H1 (cell line): ENCODE measurements around the gene UBASH3A. TPM values are rescaled to one million over a fixed set of nuclear protein-coding genes. Genes with fewer than 3 reads are reported as not detected.

Experiments used
- CTCF ChIA-PET: fragments of 300-600 bp; sonication (Branson Sonifier 250); formaldehyde crosslinking; loops from one replicate; lab custom pipeline; 2021; ENCODE audit not compliant: partially characterized antibody; lab: Charles Lee
- POLR2A ChIA-PET: fragments of 300-600 bp; sonication (Branson Sonifier 250); formaldehyde crosslinking; loops from one replicate; lab custom pipeline; 2021; ENCODE audit warnings: inconsistent platforms; ENCODE audit not compliant: partially characterized antibody; lab: Charles Lee
- DNase-seq, 2 experiments: peaks; one replicate each; pipeline versions ENCODE4 v3.0.0 to v3.0.0-alpha.2; 2010 to 2022; ENCODE audit warnings: low spot score in 2 of 2, low read depth in 1 of 2, mixed read lengths in 1 of 2
- FAIRE-seq: peaks from 2 replicates; lab custom pipeline; 2011; peaks lifted over from hg19 to GRCh38; lab: Jason Lieb, UNC
- H2AFZ ChIP-seq: 2 replicates; pipeline ENCODE4 v1.8.1; 2012; ENCODE audit warnings: low read length, inconsistent platforms
- H2AK5ac ChIP-seq: 2 replicates; pipeline ENCODE4 v1.6.1; 2013; ENCODE audit warnings: low read depth, low read length
- H2BK120ac ChIP-seq: replicated peaks from 2 replicates; pipeline ENCODE3; 2013; ENCODE audit warnings: low read depth, low read length, inconsistent platforms
- H2BK12ac ChIP-seq: 2 replicates; pipeline ENCODE4 v1.6.1; 2013; ENCODE audit warnings: low read depth, low read length
- H2BK15ac ChIP-seq: 2 replicates; pipeline ENCODE4 v1.6.1; 2013; ENCODE audit warnings: low read length
- H2BK20ac ChIP-seq: 2 replicates; pipeline ENCODE4 v1.6.1; 2013; ENCODE audit warnings: low read length
- H2BK5ac ChIP-seq: 2 replicates; pipeline ENCODE4 v1.6.1; 2013; ENCODE audit warnings: low read depth, low read length
- H3K14ac ChIP-seq: 2 replicates; pipeline ENCODE4 v1.6.1; 2013; ENCODE audit warnings: inconsistent platforms; ENCODE audit not compliant: insufficient read length
- H3K18ac ChIP-seq: 2 replicates; pipeline ENCODE4 v1.6.1; 2013; ENCODE audit warnings: low read length; ENCODE audit errors: extremely low read depth
- H3K23ac ChIP-seq: 2 replicates; pipeline ENCODE4 v1.6.1; 2013; ENCODE audit warnings: inconsistent platforms; ENCODE audit not compliant: insufficient read length
- H3K23me2 ChIP-seq: 2 replicates; pipeline ENCODE4 v1.6.1; 2013; ENCODE audit warnings: low read depth, low read length
- H3K27ac ChIP-seq: 2 replicates; pipeline ENCODE4 v1.6.1; 2011; ENCODE audit warnings: low read depth, low read length, inconsistent platforms
- H3K27me3 ChIP-seq, 4 experiments: replicated peaks in 1 of 4; 1 replicate in 1 of 4; 2 replicates in 3 of 4; pipeline versions ENCODE4 v1.6.1 to v1.8.1; 2011 to 2013; ENCODE audit warnings: low read length in 3 of 4, mild to moderate bottlenecking in 3 of 4, inconsistent platforms in 2 of 4, mixed read lengths in 2 of 4, moderate library complexity in 1 of 4; ENCODE audit not compliant: control insufficient read depth in 3 of 4, insufficient read depth in 3 of 4; ENCODE audit errors: extremely low read depth in 1 of 4
- H3K36me3 ChIP-seq, 4 experiments: 2 replicates each; pipeline versions ENCODE4 v1.6.1 to v1.8.1; 2011 to 2013; ENCODE audit warnings: mild to moderate bottlenecking in 4 of 4, low read length in 3 of 4, moderate library complexity in 2 of 4, control low read depth in 1 of 4, inconsistent platforms in 1 of 4; ENCODE audit not compliant: insufficient read depth in 4 of 4, control insufficient read depth in 2 of 4
- H3K4ac ChIP-seq: replicated peaks from 2 replicates; pipeline ENCODE3; 2013; ENCODE audit warnings: low read length, low read depth, mixed read lengths, inconsistent platforms; ENCODE audit not compliant: insufficient read length
- H3K4me1 ChIP-seq, 4 experiments: replicated peaks in 1 of 4; 1 replicate in 1 of 4; 2 replicates in 3 of 4; pipeline versions ENCODE4 v1.6.1 to v1.8.1; 2011 to 2013; ENCODE audit warnings: low read length in 3 of 4, inconsistent platforms in 2 of 4, mixed read lengths in 1 of 4; ENCODE audit not compliant: insufficient read depth in 4 of 4, control insufficient read depth in 3 of 4
- H3K4me2 ChIP-seq, 2 experiments: 2 replicates each; pipeline versions ENCODE4 v1.6.1 to v1.8.1; 2011 to 2013; ENCODE audit warnings: low read depth in 2 of 2, low read length in 2 of 2, control low read depth in 1 of 2, inconsistent platforms in 1 of 2, mild to moderate bottlenecking in 1 of 2; ENCODE audit not compliant: insufficient read depth in 1 of 2
- H3K4me3 ChIP-seq, 4 experiments: fragments of 200-600, 300-600 bp in 1 of 4; sonication (generic), shearing (Covaris generic), sonication (Bioruptor Twin) in 1 of 4; 2 replicates each; pipeline versions ENCODE4 v1.5.1 to v1.8.1; 2011 to 2016; ENCODE audit warnings: low read length in 4 of 4, low read depth in 3 of 4, control low read depth in 2 of 4, inconsistent platforms in 2 of 4, mild to moderate bottlenecking in 2 of 4, mixed read lengths in 1 of 4, moderate library complexity in 1 of 4; ENCODE audit not compliant: insufficient read depth in 2 of 4; ENCODE audit errors: extremely low read depth in 1 of 4
- H3K56ac ChIP-seq: replicated peaks from 2 replicates; pipeline ENCODE3; 2013; ENCODE audit warnings: low read depth, mild to moderate bottlenecking, mixed read lengths, low read length, inconsistent platforms; ENCODE audit not compliant: insufficient read length
- H3K79me1 ChIP-seq: 2 replicates; pipeline ENCODE4 v1.6.1; 2013; ENCODE audit warnings: low read depth, low read length, control low read depth
- H3K79me2 ChIP-seq, 2 experiments: 2 replicates each; pipeline versions ENCODE4 v1.6.1 to v1.8.1; 2012 to 2013; ENCODE audit warnings: low read length in 2 of 2, mild to moderate bottlenecking in 2 of 2, inconsistent platforms in 1 of 2; ENCODE audit not compliant: insufficient read depth in 2 of 2, control insufficient read depth in 1 of 2
- H3K9ac ChIP-seq, 4 experiments: replicated peaks in 1 of 4; 1 replicate in 1 of 4; 2 replicates in 3 of 4; pipeline versions ENCODE4 v1.6.1 to v1.8.1; 2011 to 2013; ENCODE audit warnings: low read depth in 3 of 4, low read length in 3 of 4, control low read depth in 2 of 4, mild to moderate bottlenecking in 2 of 4, moderate library complexity in 2 of 4, inconsistent platforms in 1 of 4; ENCODE audit errors: extremely low read depth in 1 of 4
- H3K9me3 ChIP-seq, 2 experiments: 2 replicates each; pipeline versions ENCODE4 v1.6.1 to v1.8.1; 2012 to 2013; ENCODE audit warnings: mild to moderate bottlenecking in 2 of 2, moderate library complexity in 2 of 2, control low read depth in 1 of 2, inconsistent platforms in 1 of 2, low read depth in 1 of 2, low read length in 1 of 2, mixed read lengths in 1 of 2; ENCODE audit not compliant: insufficient read depth in 2 of 2
- H4K20me1 ChIP-seq, 2 experiments: replicated peaks in 1 of 2; 2 replicates each; pipeline versions ENCODE3 to v1.8.1; 2011 to 2013; ENCODE audit warnings: inconsistent platforms in 2 of 2, low read length in 2 of 2, mild to moderate bottlenecking in 1 of 2; ENCODE audit not compliant: insufficient read depth in 2 of 2, control insufficient read depth in 1 of 2
- H4K5ac ChIP-seq: 2 replicates; pipeline ENCODE4 v1.6.1; 2013; ENCODE audit warnings: low read length, low read depth, mixed read lengths, inconsistent platforms; ENCODE audit not compliant: insufficient read length
- H4K8ac ChIP-seq: 2 replicates; pipeline ENCODE4 v1.8.0; 2013; ENCODE audit warnings: mild to moderate bottlenecking, moderate library complexity, low read length, inconsistent platforms; ENCODE audit not compliant: insufficient read depth; ENCODE audit errors: extremely low read depth
- H4K91ac ChIP-seq: replicated peaks from 2 replicates; pipeline ENCODE3; 2013; ENCODE audit warnings: low read length, mixed read lengths, inconsistent platforms; ENCODE audit not compliant: insufficient read length
- KDM1A ChIP-seq: fragments of 200-600, 300-600 bp; sonication (generic); IDR thresholded peaks from 2 replicates; pipeline ENCODE4 v1.7.1; 2016; ENCODE audit warnings: mild to moderate bottlenecking, low read length, borderline replicate concordance
- PHF8 ChIP-seq: fragments of 200-600 bp; sonication (generic); conservative IDR thresholded peaks from 2 replicates; pipeline ENCODE4 v1.7.1; 2012; ENCODE audit warnings: low read depth, mild to moderate bottlenecking, inconsistent platforms, low read length, moderate library complexity
- WGBS, 2 experiments: shearing (Covaris generic) in 1 of 2; methylation state at CpG; one replicate each; pipeline versions ENCODE4 v1.1.6 to v1.1.7; 2013 to 2015; ENCODE audit warnings: low lambda C conversion rate in 2 of 2, mixed read lengths in 2 of 2, inconsistent platforms in 1 of 2, low coverage in 1 of 2, missing lambda C conversion rate in 1 of 2; ENCODE audit not compliant: insufficient replicate concordance in 2 of 2, insufficient coverage in 1 of 2, insufficient read length in 1 of 2; ENCODE audit errors: extremely low coverage in 1 of 2, missing lambda C conversion rate in 1 of 2; 5-methylcytosine and 5-hydroxymethylcytosine counted together
- polyA plus RNA-seq, 7 experiments: library from polyadenylated mRNA; depleted of rRNA in 3 of 7; stranded (reverse) in 5 of 7; unstranded in 2 of 7; fragments of >200 nt in 5 of 7; fragments of 200-250 nt in 2 of 7; gene quantifications; 1 replicate in 5 of 7; 2 replicates in 1 of 7; 4 replicates in 1 of 7; pipeline versions ENCODE4 v1.2.1 to v1.2.3, GENCODE V29; 2011 to 2013; ENCODE audit warnings: missing spikeins in 2 of 7, mixed read lengths in 2 of 7
- total RNA-seq: library from RNA; stranded (reverse); fragmentation: NEBNext Ultra II Directional; extraction: Animal tissue kit (Norgen Biotek cat#: 25700); gene quantifications from 2 replicates; pipeline ENCODE4 v1.2.1, GENCODE V29; 2021

The UBASH3A gene
- total and polyA plus RNA-seq, 2 of the 8 experiments (the other 6 are each of a cell fraction or from before 2014, with no cell fraction given) = not detected

GRCh38 chr21:42455754-42456440 lies 52.2 kb downstream of the UBASH3A start:
- TF ChIP-seq PHF8 (no peak), KDM1A (0 out of 2 replicates have a peak, but pooled peaks have one; percentile 31)
- Histone ChIP-seq H3K14ac (no peak overlapping the region), H2AK5ac (no peak overlapping the region), H3K56ac (no peak overlapping the region), H2AFZ (no peak overlapping the region), H3K4me2 (no peak overlapping the region), H4K91ac (no peak overlapping the region), H3K79me2 (no peaks in the 10 kb centered on the region), H4K20me1 (no peaks in the 10 kb centered on the region), H4K5ac (no peak overlapping the region), H3K23ac (no peak overlapping the region), H3K9ac (no peak overlapping the region), H2BK120ac (no peak overlapping the region), H3K9me3 (peaks cover 2 to 3% of the 10 kb centered on the region in 2 experiments; a peak in 1 of 4 replicates), H3K27me3 (no peaks in the 10 kb centered on the region), H3K4me1 (no peaks in the 10 kb centered on the region; a peak in 2 of 7 replicates), H4K8ac (no peak overlapping the region), H3K4me3 (no peak overlapping the region), H3K36me3 (no peaks in the 10 kb centered on the region), H2BK20ac (no peak overlapping the region), H3K4ac (no peak overlapping the region), H2BK5ac (no peak overlapping the region), H2BK12ac (peak overlapping the region; percentile 39; the same call in 1 of the 2 replicates), H2BK15ac (no peak overlapping the region), H3K27ac (no peak overlapping the region), H3K23me2 (no peaks in the 10 kb centered on the region), H3K18ac (no peak overlapping the region), H3K79me1 (no peaks in the 10 kb centered on the region)
- ChIA-PET CTCF (interaction anchor here (0.8 to 1.2 kb wide), 6 partner anchors 11 to 145 kb away, joined by 3 to 4 read pairs (median 3); no protein-coding TSS in a partner anchor), POLR2A (interaction anchor here (0.7 to 1.2 kb wide), 3 partner anchors 37 to 424 kb away, joined by 3 to 4 read pairs (median 3); no protein-coding TSS in a partner anchor)
- DNase-seq = no peak
- no peak for FAIRE-seq
- WGBS, 2 experiments = 81% methylated on average over 10 of the region's 10 CpGs; no CpG with 5 or more reads in 1 of the 2 experiments
